ENCODE data around the gene LHFPL2. TPM values are rescaled to one million over a fixed set of nuclear protein-coding genes. Genes with fewer than 3 reads are reported as not detected.

The LHFPL2 gene
- total and polyA plus RNA-seq, 9 donors: 38.0 to 90.9 (median 53.3) TPM

GRCh38 chr5:78592735-78593386 is 55.7 kb downstream of the LHFPL2 start:
- DNase-seq: no peak
- Histone ChIP-seq H3K4me3 (ENCODE audit: low read length) (no peak overlapping the region), H3K36me3 (ENCODE audit: control insufficient read depth, insufficient read depth, low read length) (peaks cover 11% of the 10 kb centered on the region), H3K27ac (ENCODE audit: low read length) (peak overlapping the region; percentile 33), H3K27me3 (ENCODE audit: control insufficient read depth, insufficient read depth, low read length) (no peaks in the 10 kb centered on the region), H3K4me1 (ENCODE audit: control insufficient read depth, insufficient read depth, low read length) (peaks cover 42% of the 10 kb centered on the region), H3K9me3 (replicated peaks; ENCODE audit: control insufficient read depth, low read depth, low read length) (no peaks in the 10 kb centered on the region)
- 80% methylated on average over 1 of the region's 7 CpGs for WGBS (ENCODE audit: insufficient coverage)

GRCh38 chr5:78591972-78592700 is 56.4 kb downstream of the LHFPL2 start:
- no peaks in the 10 kb centered on the region for H3K9me3 ChIP-seq (replicated peaks; ENCODE audit: control insufficient read depth, low read depth, low read length)
- H3K36me3 ChIP-seq (ENCODE audit: control insufficient read depth, insufficient read depth, low read length): peaks cover 10% of the 10 kb centered on the region
- peaks cover 49% of the 10 kb centered on the region for H3K4me1 ChIP-seq (ENCODE audit: control insufficient read depth, insufficient read depth, low read length)
- no peak overlapping the region for H3K27ac ChIP-seq (ENCODE audit: low read length)
- H3K27me3 ChIP-seq (ENCODE audit: control insufficient read depth, insufficient read depth, low read length): no peaks in the 10 kb centered on the region
- DNase-seq: no peak
- H3K4me3 ChIP-seq (ENCODE audit: low read length): no peak overlapping the region
- WGBS (ENCODE audit: insufficient coverage): 40% methylated on average over 4 of the region's 9 CpGs

GRCh38 chr5:78591138-78591612 is 57.4 kb downstream of the LHFPL2 start:
- Histone ChIP-seq H3K27ac (ENCODE audit: low read length) (no peak overlapping the region), H3K4me1 (ENCODE audit: control insufficient read depth, insufficient read depth, low read length) (peaks cover 47% of the 10 kb centered on the region)

GRCh38 chr5:78589923-78590322 is 58.6 kb downstream of the LHFPL2 start:
- no peaks in the 10 kb centered on the region for H3K9me3 ChIP-seq (replicated peaks; ENCODE audit: control insufficient read depth, low read depth, low read length)
- no peak overlapping the region for H3K27ac ChIP-seq (ENCODE audit: low read length)
- H3K4me3 ChIP-seq (ENCODE audit: low read length): no peak overlapping the region

More at GRCh38 chr5:78591138-78591612, 57.4 kb downstream of the LHFPL2 start:
- no peak overlapping the region for H3K4me3 ChIP-seq (ENCODE audit: low read length)
- H3K9me3 ChIP-seq (replicated peaks; ENCODE audit: control insufficient read depth, low read depth, low read length): no peaks in the 10 kb centered on the region
- peaks cover 11% of the 10 kb centered on the region for H3K36me3 ChIP-seq (ENCODE audit: control insufficient read depth, insufficient read depth, low read length)
- no CpG with 5 or more reads among the region's 6 CpGs for WGBS (ENCODE audit: insufficient coverage)
- no peak for DNase-seq
- H3K27me3 ChIP-seq (ENCODE audit: control insufficient read depth, insufficient read depth, low read length): no peaks in the 10 kb centered on the region

GRCh38 chr5:78588507-78588906 is 60.1 kb downstream of the LHFPL2 start:
- Histone ChIP-seq H3K4me1 (ENCODE audit: control insufficient read depth, insufficient read depth, low read length) (peaks cover 28% of the 10 kb centered on the region), H3K27ac (ENCODE audit: low read length) (no peak overlapping the region), H3K36me3 (ENCODE audit: control insufficient read depth, insufficient read depth, low read length) (peaks cover 16% of the 10 kb centered on the region), H3K4me3 (ENCODE audit: low read length) (no peak overlapping the region), H3K27me3 (ENCODE audit: control insufficient read depth, insufficient read depth, low read length) (no peaks in the 10 kb centered on the region), H3K9me3 (replicated peaks; ENCODE audit: control insufficient read depth, low read depth, low read length) (no peaks in the 10 kb centered on the region)
- no peak for DNase-seq

More at GRCh38 chr5:78589923-78590322, 58.6 kb downstream of the LHFPL2 start:
- no CpG with 5 or more reads among the region's 5 CpGs for WGBS (ENCODE audit: insufficient coverage)
- Histone ChIP-seq H3K4me1 (ENCODE audit: control insufficient read depth, insufficient read depth, low read length) (peaks cover 40% of the 10 kb centered on the region), H3K36me3 (ENCODE audit: control insufficient read depth, insufficient read depth, low read length) (peaks cover 16% of the 10 kb centered on the region), H3K27me3 (ENCODE audit: control insufficient read depth, insufficient read depth, low read length) (no peaks in the 10 kb centered on the region)
- DNase-seq: no peak

GRCh38 chr5:78587775-78588291 is 60.7 kb downstream of the LHFPL2 start:
- no peak overlapping the region for H3K4me3 ChIP-seq (ENCODE audit: low read length)
- DNase-seq: peak; percentile 83
- no peaks in the 10 kb centered on the region for H3K27me3 ChIP-seq (ENCODE audit: control insufficient read depth, insufficient read depth, low read length)
- no peaks in the 10 kb centered on the region for H3K9me3 ChIP-seq (replicated peaks; ENCODE audit: control insufficient read depth, low read depth, low read length)
- peaks cover 16% of the 10 kb centered on the region for H3K36me3 ChIP-seq (ENCODE audit: control insufficient read depth, insufficient read depth, low read length)
- WGBS (ENCODE audit: insufficient coverage): 28% methylated on average over 2 of the region's 3 CpGs
- peaks cover 21% of the 10 kb centered on the region for H3K4me1 ChIP-seq (ENCODE audit: control insufficient read depth, insufficient read depth, low read length)
- peak overlapping the region; percentile 79 for H3K27ac ChIP-seq (ENCODE audit: low read length)

- WGBS (ENCODE audit: insufficient coverage): 50% methylated on average over 1 of the region's 4 CpGs
- H3K27ac ChIP-seq (ENCODE audit: low read length): peak overlapping the region; percentile 79
- no peaks in the 10 kb centered on the region for H3K9me3 ChIP-seq (replicated peaks; ENCODE audit: control insufficient read depth, low read depth, low read length)
- peaks cover 19% of the 10 kb centered on the region for H3K4me1 ChIP-seq (ENCODE audit: control insufficient read depth, insufficient read depth, low read length)
- no peaks in the 10 kb centered on the region for H3K27me3 ChIP-seq (ENCODE audit: control insufficient read depth, insufficient read depth, low read length)
- no peak overlapping the region for H3K4me3 ChIP-seq (ENCODE audit: low read length)
- peak; percentile 81 for DNase-seq
- H3K36me3 ChIP-seq (ENCODE audit: control insufficient read depth, insufficient read depth, low read length): peaks cover 16% of the 10 kb centered on the region
Observed at GRCh38 chr5:78587081-78587774, 61.3 kb downstream of the LHFPL2 start.

GRCh38 chr5:78586251-78586650 is 62.3 kb downstream of the LHFPL2 start:
- no peak overlapping the region for H3K27ac ChIP-seq (ENCODE audit: low read length)
- no peaks in the 10 kb centered on the region for H3K27me3 ChIP-seq (ENCODE audit: control insufficient read depth, insufficient read depth, low read length)
- H3K4me1 ChIP-seq (ENCODE audit: control insufficient read depth, insufficient read depth, low read length): peaks cover 11% of the 10 kb centered on the region
- DNase-seq: no peak
- H3K4me3 ChIP-seq (ENCODE audit: low read length): no peak overlapping the region
- WGBS (ENCODE audit: insufficient coverage): 68% methylated on average over 2 of the region's 6 CpGs
- H3K9me3 ChIP-seq (replicated peaks; ENCODE audit: control insufficient read depth, low read depth, low read length): no peaks in the 10 kb centered on the region
- peaks cover 14% of the 10 kb centered on the region for H3K36me3 ChIP-seq (ENCODE audit: control insufficient read depth, insufficient read depth, low read length)

- no peak for DNase-seq
- Histone ChIP-seq H3K4me1 (ENCODE audit: control insufficient read depth, insufficient read depth, low read length) (peaks cover 21% of the 10 kb centered on the region), H3K27me3 (ENCODE audit: control insufficient read depth, insufficient read depth, low read length) (no peaks in the 10 kb centered on the region), H3K36me3 (ENCODE audit: control insufficient read depth, insufficient read depth, low read length) (no peaks in the 10 kb centered on the region), H3K4me3 (ENCODE audit: low read length) (no peak overlapping the region), H3K27ac (ENCODE audit: low read length) (peak overlapping the region; percentile 22), H3K9me3 (replicated peaks; ENCODE audit: control insufficient read depth, low read depth, low read length) (no peaks in the 10 kb centered on the region)
Observed at GRCh38 chr5:78578015-78578414, 70.6 kb downstream of the LHFPL2 start.

All from muscle of leg (tissue), 11 donors.